ENCODE measurements around the gene PACSIN2.

- TF ChIP-seq CTCF (IDR thresholded peaks at IDR 0.05) (no peak), POLR2A (IDR thresholded peaks at IDR 0.05) (no peak)
Observed at GRCh38 chr22:42964994-42965699, 49.8 kb downstream of the PACSIN2 start.

Data from esophagus squamous epithelium (tissue), 4 donors.